NK-92 (cell line): ENCODE results near the gene NDUFS8.
A peak's percentile ranks its signal among the peaks of the same experiment; 100 is the strongest.
"Not testable (repeated sequence)": the region's sequence is repeated elsewhere in the genome, so short reads cannot be mapped to it uniquely, and the experiment has no call there.

ENCODE experiments used
- DNase-seq: peaks from one replicate; lab custom pipeline; 2025; ENCODE audit not compliant: unreplicated experiment; lab: John Stamatoyannopoulos, UW

NDUFS8 gene

DNA sequence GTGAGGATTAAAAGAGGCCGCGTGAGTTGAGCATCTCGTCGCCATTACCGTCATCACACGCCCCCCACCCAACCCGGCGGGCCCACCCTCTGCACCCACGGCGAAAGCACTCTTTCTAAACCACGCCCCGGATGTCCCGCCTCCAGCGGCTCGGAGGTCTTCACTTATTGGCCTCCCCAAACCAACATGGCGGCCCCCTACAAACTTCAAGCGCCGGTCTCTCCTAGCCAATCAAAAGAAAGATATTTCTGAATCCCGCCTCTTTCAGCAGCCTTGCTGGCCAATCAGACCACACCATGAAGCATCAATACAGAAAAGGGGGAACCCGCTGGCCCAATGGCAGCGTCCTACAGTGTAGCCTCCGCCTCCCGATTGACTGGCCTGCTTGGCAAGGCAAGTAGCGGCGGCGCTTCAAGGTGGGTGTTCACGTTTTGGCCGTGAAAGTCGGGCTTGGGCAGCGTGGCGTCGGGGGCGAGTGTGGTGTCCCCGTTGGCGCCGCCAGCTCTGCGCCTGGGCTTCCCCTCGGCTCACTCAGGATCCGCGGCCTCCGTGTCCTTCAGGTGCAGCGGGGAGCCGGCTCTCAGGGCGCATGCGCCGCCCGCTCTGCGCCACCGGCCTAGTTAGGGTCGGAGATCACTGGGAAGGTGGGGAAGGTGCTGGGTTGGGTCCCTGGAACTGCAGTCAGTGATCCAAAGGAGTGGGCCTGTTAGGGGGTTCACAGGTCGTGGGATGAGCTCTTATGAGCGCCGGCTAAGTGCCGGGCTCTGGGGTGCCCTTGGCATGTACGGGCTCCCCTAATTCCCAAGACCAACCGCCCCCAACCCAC lies at the start of gene NDUFS8:
Gene NDUFS8, plus strand, starts transcription at position 364 of the 826 bp plus-strand sequence. CDS start 1,471 bp downstream, outside the sequence.
- DNase-seq, result peak; percentile 80

DNA sequence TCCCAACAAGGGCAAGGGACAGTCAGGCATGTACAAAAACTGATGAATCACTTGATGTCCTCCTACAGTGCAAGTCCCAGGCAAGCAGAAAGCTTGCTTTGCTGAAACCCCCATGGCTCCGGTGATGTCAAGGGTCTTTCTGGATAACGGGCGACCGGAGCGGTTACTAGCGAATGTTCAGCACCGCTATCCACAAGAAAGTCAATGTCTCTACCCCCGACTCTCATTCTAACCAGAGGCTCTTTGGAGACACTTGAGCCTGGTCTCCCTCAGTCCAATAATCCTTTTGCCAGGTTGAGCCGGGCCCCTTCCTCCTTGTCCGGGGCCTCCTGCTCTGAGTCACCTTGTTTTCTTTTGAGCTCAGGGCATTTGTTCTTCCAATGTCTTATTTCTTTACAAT lies 49.3 kb upstream of the NDUFS8 start:
- not testable (repeated sequence) for DNase-seq

DNA sequence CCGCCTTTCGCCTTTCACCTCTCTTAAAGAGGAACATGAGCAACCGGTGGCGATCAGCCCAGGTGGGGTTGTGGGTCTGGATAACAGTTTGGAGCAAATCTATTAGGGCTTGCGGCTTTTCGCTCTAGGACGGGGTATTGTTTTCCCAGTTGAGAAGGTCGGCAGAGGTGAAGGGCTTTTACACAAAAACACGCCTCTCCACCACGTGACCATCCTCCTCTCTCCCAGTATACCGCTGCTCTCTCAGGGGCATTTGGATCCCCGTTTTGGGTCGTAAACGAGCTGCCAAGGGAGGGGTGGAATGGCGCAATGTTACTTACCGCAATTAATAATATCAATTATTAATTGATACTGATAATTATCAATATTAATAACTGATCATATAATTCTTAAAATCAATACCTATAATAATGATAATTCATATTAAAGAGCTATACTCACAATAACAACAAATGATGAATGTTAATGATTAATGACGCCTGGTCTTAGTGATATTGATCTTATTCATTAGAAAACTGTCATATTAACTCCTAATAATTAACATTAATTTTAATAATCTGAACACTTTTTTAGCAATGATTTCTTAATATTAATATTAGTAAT lies 48.1 kb upstream of the NDUFS8 start:
- DNase-seq, result not testable (repeated sequence)

DNA sequence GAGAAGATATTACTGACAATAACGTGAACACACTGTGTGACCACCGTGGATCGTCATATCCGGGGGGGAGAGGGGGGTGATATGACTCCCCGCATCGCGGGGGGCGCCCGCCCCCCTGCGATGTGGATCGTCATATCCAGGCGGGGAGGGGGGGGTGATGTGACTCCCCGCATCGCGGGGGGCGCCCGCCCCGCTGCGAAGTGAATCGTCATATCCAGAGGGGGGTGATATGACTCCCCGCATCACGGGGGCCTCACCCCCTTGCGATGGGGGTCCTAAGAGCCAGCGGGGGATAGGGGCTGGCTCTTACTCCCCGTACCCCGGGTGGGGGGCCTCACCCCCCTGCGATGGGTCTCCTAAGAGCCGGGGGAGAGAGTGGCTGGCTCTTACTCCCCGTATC lies 46.5 kb upstream of the NDUFS8 start:
- no peak for DNase-seq

DNA sequence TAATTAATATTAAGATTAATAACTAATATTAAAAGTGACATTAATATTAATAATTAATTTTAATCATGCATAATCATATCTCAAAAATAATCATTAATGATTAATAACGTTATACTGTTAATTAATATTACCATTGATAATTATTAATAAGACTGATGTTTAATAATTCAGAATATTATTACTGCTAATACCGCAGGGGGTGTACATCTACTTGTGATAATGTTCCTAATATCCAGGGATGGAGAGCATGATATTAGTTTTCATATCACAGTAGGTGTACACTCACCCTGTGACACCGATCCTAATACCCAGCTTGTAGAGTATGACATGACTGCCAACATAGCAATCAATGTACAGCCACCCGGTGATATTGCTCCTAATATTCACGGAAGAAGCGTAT lies 45.2 kb upstream of the NDUFS8 start:
- DNase-seq, result not testable (repeated sequence)

DNA sequence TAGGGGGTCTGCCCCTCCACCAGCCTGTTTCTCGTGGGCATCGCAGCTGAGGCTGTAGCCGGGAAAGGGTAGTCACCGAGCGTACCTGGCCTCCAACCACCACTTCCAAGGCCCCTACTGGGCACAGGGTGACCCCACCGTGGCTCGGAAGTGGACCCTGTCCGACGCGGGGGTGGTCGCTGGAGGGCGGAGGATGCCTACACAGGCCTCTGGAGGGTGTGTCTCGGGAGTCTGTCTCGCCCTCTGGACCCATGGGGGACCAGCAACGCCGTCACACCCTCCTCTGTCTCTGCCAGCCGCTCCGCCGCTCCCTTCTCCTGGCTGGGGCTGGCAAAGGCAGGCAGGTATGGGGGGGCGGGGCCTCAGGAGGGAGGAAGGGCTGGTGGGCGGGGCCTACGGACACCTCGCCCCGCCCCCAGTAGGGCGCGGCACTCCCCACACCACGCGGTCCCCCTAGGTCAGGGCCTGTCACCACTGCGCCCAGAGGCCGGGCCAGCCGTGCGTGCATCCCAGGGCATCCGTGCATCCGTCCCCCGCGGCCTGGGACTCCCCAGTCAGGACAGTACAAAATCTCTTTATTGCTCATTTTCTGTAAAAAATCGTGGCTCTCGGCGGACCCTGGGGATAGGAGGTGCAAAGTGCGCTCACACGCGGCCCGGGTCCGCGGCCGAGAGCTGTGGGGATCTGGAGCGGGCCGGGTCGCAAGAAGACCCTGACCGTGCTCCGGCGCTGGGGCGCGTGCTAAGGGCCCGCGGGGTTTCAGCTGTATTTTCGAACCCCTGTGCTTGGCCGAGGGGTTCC lies 39.7 kb upstream of the NDUFS8 start:
- DNase-seq, result not testable (repeated sequence)

DNA sequence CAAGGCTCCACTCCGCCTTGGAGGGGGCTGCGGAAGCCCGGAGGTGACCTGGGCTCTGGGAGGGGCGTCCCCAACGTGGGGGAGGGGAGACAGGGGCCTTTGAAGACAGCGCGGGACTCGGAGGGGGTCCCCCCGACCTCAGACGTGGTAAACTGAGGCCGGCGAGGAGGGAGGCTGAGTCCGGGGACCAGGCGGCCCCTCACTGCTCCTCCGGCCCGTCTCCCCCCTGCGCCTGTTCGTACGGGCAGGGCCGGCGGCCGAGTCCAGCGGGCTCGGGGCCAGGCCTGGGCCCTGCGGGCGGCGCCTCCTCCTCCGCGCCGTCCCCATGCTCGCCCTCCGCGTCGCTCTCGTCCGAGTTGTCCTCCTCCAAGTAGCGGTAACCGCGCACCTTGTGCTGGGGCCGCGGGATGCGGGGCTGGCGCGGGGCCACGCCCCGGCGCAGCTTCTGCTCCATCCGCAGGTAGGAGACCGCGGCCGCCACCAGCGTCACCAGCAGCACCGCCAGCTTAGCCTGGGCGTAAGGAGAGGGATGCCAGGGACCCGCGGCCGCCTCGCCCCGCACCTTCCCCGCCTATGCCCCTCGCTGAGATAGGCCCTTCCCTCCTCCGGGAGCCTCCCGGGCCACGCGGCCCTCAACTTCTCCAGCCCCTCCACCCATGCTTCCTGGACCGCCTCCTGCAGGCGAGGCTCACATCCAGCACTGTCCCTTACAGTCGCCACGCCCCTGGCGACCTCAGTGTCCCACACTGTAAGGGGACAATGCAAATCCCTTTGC lies 38.9 kb upstream of the NDUFS8 start:
- DNase-seq, result not testable (repeated sequence)

DNA sequence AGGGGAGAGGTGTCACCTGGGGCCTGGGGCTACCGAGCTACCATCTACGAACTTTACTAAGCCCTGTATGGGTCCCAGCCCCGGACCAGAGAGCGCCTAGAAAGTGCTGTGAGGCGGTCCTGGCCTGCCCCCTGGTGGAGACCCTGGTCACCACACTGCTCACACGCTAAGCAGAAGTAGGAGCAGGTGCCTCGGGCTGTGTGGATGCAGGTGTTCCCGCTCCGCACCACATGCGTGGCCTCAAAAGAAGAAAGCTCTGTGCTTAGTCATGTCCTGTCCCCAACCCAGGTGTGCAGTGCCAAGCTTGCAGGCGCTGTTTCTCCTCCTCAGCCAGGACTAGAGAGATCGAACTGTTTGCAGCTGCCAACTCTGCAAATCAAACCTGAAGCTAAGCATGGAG lies 36.7 kb upstream of the NDUFS8 start:
- not testable (repeated sequence) for DNase-seq

DNA sequence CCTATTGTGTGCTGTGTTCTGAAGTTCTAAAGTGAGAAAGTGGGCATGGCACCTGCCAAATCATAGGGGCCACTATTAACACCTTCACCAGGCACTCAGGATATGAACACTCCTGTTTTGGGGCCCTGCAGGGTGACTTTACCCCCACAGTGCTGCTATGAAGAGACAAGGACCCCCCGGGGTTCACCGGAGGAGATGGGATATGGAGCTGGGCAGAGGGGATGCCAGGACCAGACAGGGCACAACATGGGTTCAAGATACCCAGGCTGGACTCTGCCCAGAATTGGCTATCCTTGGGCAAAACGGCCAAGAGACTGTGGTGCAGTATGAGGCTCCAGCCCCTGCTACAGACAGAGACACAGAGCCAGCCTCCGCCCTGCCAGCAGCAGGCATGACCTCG lies 36.1 kb upstream of the NDUFS8 start:
- not testable (repeated sequence) for DNase-seq

DNA sequence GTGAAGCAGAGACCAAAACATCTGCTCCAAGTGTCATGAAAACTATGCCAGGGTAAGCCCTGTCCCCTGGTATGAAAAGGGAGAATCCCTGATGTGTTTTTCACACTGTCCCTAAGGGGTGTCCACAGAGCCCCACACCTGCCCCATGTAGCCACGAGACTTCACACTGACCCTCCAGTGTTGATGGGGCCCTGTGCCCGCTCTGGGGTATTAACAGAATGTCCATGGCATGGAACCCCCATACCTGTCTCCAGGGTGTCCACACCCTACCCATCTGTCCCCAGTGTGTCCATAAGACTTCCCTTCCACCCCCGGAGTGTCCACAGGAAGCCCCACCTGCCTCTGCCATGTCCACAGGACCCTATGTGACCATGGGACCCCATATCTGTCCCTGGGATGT lies 35.4 kb upstream of the NDUFS8 start:
- not testable (repeated sequence) for DNase-seq

DNA sequence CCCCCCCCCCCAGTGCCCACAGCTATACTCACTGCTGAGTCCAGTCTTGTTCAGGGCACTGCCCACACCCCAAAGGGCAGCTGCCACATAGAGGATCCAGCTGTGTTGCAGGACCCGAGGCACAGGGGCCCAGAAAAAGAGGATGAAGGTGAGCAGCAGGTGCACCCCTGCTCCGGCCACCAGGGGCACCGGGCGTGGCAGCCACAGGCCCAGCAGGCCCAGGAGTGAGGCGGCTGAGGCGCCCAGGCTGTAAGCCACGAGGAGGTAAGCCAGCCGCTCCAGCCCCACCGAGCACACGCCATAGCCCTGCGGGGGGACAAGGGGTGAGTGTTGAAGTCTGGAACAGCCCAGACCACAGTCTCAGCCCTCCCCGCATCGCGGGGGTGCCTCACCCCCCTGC lies 34.9 kb upstream of the NDUFS8 start:
- not testable (repeated sequence) for DNase-seq

DNA sequence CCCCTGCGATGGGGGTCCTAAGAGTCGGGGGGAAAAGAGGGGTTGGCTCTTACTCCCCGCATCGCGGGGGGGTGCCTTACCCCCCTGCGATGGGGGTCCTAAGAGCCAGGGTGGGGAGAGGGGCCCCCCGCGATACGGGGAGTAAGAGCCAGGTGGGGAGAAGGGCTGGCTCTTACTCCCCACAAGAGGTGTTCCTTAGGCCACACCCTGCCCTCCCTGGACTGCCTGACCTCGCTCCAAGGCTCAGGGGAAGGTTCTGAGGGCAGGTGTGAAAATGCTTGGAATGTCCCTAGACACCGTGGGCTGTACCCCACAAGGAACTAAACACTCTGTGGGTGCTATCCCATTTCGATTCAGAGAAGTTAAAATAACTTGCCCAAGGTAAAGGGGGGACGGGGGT lies 34.4 kb upstream of the NDUFS8 start:
- DNase-seq, result no peak

DNA sequence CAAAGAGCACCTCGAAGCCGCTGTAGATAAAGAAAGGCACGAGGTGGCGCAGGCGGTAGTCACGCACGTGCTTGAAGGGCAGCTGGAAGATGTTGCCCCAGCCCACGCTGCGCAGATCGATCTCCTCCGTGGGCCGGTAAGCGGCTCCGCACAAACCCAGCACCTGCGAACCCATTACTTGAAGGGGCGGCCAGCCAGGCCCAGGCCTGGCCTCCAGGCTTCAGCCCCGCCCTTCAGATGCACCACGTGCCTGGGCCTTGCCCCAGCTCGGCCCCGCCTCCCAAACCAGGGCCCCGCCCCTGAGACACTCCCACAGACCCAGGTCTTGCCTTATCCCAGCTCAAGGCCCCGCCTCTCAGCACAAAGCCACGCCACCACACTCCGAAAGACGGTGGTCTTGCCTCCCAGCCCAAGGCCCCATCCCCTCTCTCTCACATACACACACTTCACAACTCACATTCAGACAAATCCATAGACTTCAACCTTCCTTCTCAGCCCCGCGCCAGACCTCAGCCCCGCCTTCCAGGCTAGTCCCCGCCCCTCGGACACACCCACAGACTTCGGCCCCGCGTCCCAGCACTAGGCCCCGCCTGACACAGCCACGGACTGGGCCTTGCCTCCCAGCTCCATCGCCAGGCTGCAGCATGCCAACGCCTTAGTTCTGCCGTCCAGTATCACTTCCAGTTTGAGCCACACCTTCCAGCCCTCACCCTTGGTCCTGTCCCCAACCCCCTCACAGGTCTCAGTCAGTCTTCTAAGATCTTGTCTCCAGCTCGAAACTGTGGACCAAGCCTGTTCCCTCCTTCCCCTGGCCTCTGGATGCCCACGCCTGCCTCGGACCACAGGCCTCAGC lies 33.6 kb upstream of the NDUFS8 start:
- no peak for DNase-seq

DNA sequence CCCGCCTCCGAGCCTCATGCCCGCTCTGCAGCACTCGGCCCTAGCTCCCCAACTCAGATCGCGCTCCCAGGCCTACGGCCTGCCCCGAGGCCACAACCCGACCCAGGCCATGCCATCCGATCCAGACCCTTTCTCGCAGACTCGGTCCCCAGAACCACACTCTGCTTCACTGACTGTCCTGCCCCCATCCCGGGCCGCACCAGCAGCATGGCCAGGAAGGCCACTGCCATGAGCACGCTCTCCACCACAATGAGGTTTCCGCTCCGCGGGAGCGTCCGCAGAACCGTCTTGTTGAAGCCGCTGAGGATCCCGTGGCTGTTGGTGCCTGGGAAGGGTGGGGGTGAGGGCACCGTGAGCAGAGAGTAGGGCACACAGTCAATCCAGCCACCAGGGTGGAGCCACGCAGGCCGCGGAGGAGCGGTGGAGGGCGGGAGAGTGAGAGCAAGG lies 33.0 kb upstream of the NDUFS8 start:
- no peak for DNase-seq

DNA sequence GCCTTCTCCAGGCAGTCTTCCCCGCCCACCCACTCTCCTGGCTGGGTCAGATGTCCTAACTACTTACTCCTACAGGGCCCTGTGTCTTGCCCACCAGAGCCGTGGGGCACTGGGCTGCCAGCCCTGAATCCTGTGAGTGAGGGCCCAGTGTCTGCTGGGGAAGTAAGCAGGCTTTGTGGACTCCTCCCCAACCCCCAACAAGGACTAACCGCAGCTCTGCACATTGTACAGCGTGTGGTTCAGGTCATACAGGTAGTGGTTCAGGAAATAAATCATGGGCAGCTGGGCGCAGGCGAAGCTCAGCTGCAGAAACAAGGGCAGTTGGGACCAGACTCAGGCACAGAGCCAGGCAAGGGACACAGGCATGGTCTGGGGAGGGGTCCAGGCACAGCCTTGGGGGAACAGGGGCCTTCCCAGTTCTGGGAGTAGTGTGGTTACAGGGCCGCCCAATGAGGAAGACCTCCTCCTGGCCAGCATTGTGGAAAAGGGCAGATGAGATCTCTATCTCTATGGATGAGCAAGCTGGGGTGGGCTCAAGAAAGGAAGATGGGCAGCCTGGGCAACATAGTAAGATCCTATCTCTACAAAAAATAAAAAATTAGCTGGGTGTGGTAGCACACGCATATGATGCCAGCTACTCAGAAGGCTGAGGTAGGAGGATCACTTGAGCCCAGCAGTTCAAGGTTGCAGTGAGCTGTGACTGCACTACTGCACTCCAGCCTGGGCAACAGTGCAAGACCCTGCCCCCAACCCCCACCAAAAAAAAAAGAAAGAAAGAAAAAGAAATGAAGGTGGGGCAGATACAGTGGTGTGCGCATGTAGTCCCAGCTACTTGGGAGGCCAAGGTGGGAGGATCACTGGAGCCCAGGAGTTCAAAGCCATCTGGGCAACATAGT lies 32.1 kb upstream of the NDUFS8 start:
- DNase-seq, result no peak

DNA sequence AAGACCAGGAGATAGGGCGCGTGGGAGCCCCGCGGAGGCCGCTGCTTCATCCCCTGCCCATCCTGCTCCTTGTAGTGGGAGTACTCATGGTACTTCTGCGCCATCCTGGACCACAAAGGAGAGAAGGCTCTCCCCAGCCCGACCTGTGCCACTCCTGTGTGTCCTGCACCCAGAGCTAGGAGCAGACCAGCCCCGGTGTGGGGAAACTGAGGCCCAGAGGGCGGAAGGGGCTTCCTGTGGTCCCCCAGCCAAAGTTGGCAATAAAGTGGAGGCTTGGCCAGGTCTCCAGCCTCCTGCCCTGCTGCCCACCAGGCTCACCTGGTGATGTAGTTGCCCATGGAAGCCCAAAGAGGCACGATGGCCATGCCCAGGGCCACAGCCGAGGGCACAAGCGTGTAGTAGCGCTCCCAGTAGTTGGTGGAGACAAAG lies 31.3 kb upstream of the NDUFS8 start:
- DNase-seq, result no peak

DNA sequence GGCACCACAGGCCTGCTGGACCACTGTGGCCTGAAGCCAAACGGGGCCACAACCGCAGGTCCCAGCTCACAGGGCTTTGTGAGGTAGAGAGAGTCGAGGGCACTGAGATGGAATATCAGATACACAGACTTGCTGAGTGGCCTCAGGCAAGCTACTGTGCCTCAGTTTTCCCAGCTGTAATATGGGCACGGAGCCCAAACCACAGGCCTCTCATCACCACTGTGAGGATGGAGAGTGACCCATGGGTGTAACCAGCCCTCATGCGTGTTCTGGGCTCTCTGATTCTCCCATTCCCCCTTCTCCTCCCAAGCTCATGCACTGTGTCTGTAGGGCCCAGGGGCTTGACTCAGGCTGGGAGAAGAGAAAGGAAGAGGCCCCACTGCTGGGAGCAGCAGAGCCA lies 30.8 kb upstream of the NDUFS8 start:
- DNase-seq, result no peak

DNA sequence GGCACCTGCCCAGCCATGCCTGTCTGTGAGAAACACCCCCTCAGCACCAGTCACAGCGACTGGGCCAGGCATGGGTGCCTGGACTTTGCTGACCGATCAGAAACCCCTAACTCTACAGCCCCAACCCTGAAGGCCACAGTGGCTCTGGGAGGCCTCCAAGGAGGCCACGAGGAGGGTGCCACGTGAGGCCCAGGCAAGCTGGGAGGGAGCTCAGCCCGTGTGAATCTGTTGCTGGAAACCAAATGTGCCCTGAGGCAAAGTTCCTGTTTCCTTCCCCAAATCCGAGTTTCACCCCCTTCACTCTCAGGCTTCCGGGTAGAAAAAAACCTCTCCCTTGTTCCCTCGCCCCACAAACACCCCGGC lies 27.9 kb upstream of the NDUFS8 start:
- DNase-seq, result no peak
